NCI-H2107 (cell line): ENCODE data around the gene ZP2.
"Not testable (repeated sequence)": the region's sequence is repeated elsewhere in the genome, so short reads cannot be mapped to it uniquely, and the experiment has no call there.

Source experiments
- DNase-seq: peaks from one replicate; lab custom pipeline; 2025; lab: John Stamatoyannopoulos, UW

ZP2 gene

GRCh38 chr16:21170116-21170515 lies 41.3 kb downstream of the ZP2 start:
- not testable (repeated sequence) for DNase-seq

GRCh38 chr16:21169249-21169981 lies 42.0 kb downstream of the ZP2 start:
- DNase-seq: no peak

GRCh38 chr16:21167929-21168602 lies 43.3 kb downstream of the ZP2 start:
- DNase-seq: no peak

- DNase-seq: no peak
Observed at GRCh38 chr16:21167360-21167759, 44.0 kb downstream of the ZP2 start.

GRCh38 chr16:21166561-21166961 lies 44.8 kb downstream of the ZP2 start:
- DNase-seq: no peak

- DNase-seq: no peak
Observed at GRCh38 chr16:21164521-21165168, 46.7 kb downstream of the ZP2 start.

- DNase-seq: no peak
Observed at GRCh38 chr16:21163576-21163975, 47.8 kb downstream of the ZP2 start.

- no peak for DNase-seq
Observed at GRCh38 chr16:21162661-21163151, 48.7 kb downstream of the ZP2 start.

GRCh38 chr16:21161211-21161610 lies 50.2 kb downstream of the ZP2 start:
- no peak for DNase-seq

GRCh38 chr16:21160276-21160675 lies 51.1 kb downstream of the ZP2 start:
- DNase-seq: no peak

- no peak for DNase-seq
Observed at GRCh38 chr16:21159281-21159951, 52.0 kb downstream of the ZP2 start.

- DNase-seq: peak; percentile 16
Observed at GRCh38 chr16:21158208-21159110, 52.9 kb downstream of the ZP2 start, which contains the start of gene LDAF1. Gene LDAF1, plus strand, starts transcription at chr16:21158674. Its CDS starts 2,509 bp downstream, at chr16:21161183.

GRCh38 chr16:21157632-21158031 lies 53.7 kb downstream of the ZP2 start:
- DNase-seq: no peak

GRCh38 chr16:21156767-21157467 lies 54.5 kb downstream of the ZP2 start:
- peak; percentile 40 for DNase-seq

- DNase-seq: not testable (repeated sequence)
Observed at GRCh38 chr16:21156011-21156410, 55.4 kb downstream of the ZP2 start.

- not testable (repeated sequence) for DNase-seq
Observed at GRCh38 chr16:21153124-21153729, 58.1 kb downstream of the ZP2 start.

- DNase-seq: not testable (repeated sequence)
Observed at GRCh38 chr16:21152160-21153030, 59.0 kb downstream of the ZP2 start.

- peak; percentile 86 for DNase-seq
Observed at GRCh38 chr16:21150375-21151001, 60.9 kb downstream of the ZP2 start, which contains the start of gene DNAH3. Gene DNAH3, minus strand, starts transcription at chr16:21150846. Its CDS starts 527 bp downstream, at chr16:21150319.
